Bladder microvascular endothelial cell (primary cell): ENCODE results near the gene OMA1. TPM values are rescaled to one million over a fixed set of nuclear protein-coding genes. Genes with fewer than 3 reads are reported as not detected.

ENCODE experiments used
- total RNA-seq: library from RNA; depleted of rRNA; stranded (reverse); fragments of >200 nt; gene quantifications from 2 replicates; pipeline ENCODE4 v1.2.3, GENCODE V29; 2014

Gene OMA1
- 11.0 and 17.1 TPM in 2 replicates for total RNA-seq

GRCh38 chr1:58546520-58547308 lies at the start of gene OMA1:
Gene OMA1, minus strand, starts transcription at chr1:58546726. Its CDS starts 7,432 bp downstream, at chr1:58539294.

GRCh38 chr1:58576727-58577653 lies 30.5 kb upstream of the OMA1 start, which contains the start of gene TACSTD2:
Gene TACSTD2, minus strand, starts transcription at chr1:58577252. Its CDS starts 96 bp downstream, at chr1:58577156.

Other genes starting within 250 kb of the OMA1 start
- gene TACSTD2, start 30.5 kb upstream of the OMA1 start, total RNA-seq: 16.5 and 33.0 TPM in 2 replicates
- gene MYSM1, start 153.3 kb upstream of the OMA1 start, total RNA-seq: 9.2 and 28.6 TPM in 2 replicates
- gene JUN, start 237.3 kb upstream of the OMA1 start, total RNA-seq: 55.0 and 148 TPM in 2 replicates